ENCODE data around the gene STX1B. TPM values are rescaled to one million over a fixed set of nuclear protein-coding genes. Genes with fewer than 3 reads are reported as not detected.
A peak's percentile ranks its signal among the peaks of the same experiment; 100 is the strongest.

STX1B gene
- polyA plus RNA-seq, 1 experiment, result 4.2 TPM

DNA sequence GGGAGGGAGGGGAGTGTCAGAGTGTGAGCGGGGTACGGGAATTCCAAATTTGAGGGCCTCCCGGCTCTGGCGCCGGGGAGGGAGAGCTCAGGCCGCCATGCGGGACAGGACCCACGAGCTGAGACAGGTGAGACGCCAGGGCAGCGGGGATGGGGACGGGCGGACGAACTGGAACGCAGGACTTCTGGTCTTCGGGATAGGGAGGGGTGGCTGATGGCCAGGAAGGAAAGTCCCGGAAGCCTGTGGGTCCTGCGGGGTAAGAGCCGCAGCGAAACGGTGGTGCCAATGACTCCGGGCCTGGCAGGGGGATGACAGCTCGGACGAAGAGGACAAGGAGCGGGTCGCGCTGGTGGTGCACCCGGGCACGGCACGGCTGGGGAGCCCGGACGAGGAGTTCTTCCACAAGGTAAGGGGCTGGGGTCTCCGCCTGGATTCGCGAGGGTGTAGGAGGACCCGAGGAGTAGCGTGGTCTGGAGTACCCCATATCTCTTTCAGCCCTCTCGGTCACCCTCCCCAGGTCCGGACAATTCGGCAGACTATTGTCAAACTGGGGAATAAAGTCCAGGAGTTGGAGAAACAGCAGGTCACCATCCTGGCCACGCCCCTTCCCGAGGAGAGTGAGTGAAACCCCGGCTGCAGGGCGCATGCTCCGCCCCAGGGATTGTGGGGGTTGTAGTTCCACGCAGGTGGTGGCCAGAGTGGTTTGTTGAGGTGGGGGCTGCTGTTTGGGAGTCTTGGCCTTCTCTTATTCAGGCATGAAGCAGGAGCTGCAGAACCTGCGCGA, 23.5 kb upstream of the STX1B start:
- H3K4me3 ChIP-seq (ENCODE audit: low read depth, low read length), result peak overlapping the region; percentile 100
- TF ChIP-seq, protein P1, sequence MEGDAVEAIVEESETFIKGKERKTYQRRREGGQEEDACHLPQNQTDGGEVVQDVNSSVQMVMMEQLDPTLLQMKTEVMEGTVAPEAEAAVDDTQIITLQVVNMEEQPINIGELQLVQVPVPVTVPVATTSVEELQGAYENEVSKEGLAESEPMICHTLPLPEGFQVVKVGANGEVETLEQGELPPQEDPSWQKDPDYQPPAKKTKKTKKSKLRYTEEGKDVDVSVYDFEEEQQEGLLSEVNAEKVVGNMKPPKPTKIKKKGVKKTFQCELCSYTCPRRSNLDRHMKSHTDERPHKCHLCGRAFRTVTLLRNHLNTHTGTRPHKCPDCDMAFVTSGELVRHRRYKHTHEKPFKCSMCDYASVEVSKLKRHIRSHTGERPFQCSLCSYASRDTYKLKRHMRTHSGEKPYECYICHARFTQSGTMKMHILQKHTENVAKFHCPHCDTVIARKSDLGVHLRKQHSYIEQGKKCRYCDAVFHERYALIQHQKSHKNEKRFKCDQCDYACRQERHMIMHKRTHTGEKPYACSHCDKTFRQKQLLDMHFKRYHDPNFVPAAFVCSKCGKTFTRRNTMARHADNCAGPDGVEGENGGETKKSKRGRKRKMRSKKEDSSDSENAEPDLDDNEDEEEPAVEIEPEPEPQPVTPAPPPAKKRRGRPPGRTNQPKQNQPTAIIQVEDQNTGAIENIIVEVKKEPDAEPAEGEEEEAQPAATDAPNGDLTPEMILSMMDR (IDR thresholded peaks at IDR 0.05; ENCODE audit: low read depth, low read length), result no peak
- CTCF ChIA-PET, result no interaction called here
- H3K9me3 ChIP-seq (ENCODE audit: control insufficient read depth, insufficient read depth, low read length), result no peaks in the 10 kb centered on the region; the same call in 1 of the 2 replicates
- POLR2A ChIA-PET, result interaction anchor here (0.7 to 1.6 kb wide), 5 partner anchors 11 to 438 kb away, joined by 3 to 13 read pairs (median 3); partner anchors contain the start of genes ZNF646 and ZNF668
- no peaks in the 10 kb centered on the region for H3K27me3 ChIP-seq (ENCODE audit: control insufficient read depth, insufficient read depth, low read length)
- peak overlapping the region; percentile 57 for H3K27ac ChIP-seq (ENCODE audit: low read depth, low read length)
- DNase-seq (ENCODE audit: low read depth, low spot score), result peak; percentile 48

DNA sequence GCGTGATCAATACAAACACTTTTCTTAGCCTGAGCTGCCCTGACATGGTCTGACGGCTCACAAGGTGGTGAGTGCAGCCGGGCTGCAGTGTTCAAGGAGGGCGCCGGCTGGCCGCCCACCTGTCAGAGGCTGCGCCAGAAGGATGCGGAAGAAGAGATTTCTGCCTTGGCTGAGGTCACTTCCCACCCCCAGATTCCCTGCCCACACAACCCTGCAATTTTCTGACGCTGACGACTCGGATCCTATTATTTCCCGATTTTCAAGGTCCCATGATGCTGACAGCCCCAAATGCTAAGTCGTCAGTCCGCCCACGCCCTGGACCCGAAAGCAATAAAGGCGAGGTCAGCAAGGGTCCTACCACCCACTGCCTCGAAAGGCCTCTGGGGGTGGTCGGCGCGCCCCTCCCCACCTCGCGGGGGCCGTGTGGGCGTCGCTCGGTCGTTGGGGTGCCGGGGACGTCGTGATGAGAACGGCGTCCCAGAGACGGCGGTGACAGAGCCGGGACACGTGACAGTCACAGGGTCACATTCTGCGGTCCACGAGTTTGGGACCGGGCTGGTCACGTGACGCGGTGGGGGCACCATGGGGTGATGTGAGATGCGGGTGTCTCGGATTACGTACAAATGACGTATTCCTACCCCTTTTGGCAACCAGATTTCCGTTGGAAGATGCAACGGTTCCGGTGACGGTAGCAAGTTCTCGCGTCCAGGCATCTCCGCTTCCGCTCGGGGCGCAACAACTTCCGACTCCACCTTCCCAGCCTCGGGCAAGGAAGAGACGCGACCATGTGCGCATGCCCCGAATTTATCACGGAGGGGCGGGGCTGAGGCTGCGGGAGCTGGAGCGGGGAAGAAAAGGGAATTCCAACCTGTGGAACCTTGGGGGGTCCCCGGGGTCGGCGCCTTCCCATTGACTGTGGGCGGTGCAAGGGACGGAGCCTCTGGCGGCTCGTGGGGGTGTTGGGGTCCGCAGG, 22.6 kb upstream of the STX1B start, which contains the start of gene STX4:
TSS of gene STX4 (plus strand) at position 823 of the 973 bp plus-strand sequence. CDS start 248 bp downstream, outside the sequence.
- peak; percentile 94 for DNase-seq (ENCODE audit: low read depth, low spot score)
- H3K9me3 ChIP-seq (ENCODE audit: control insufficient read depth, insufficient read depth, low read length), result no peaks in the 10 kb centered on the region; the same call in 1 of the 2 replicates
- ChIA-PET CTCF (no interaction called here), POLR2A (interaction anchor here (0.7 to 1.6 kb wide), 5 partner anchors 12 to 439 kb away, joined by 3 to 13 read pairs (median 3); partner anchors contain the start of genes ZNF646 and ZNF668)
- H3K27ac ChIP-seq (ENCODE audit: low read depth, low read length), result peak within 1 kb of the TSS; percentile 96
- no peaks in the 10 kb centered on the region for H3K27me3 ChIP-seq (ENCODE audit: control insufficient read depth, insufficient read depth, low read length)
- H3K4me3 ChIP-seq (ENCODE audit: low read depth, low read length), result peak within 1 kb of the TSS; percentile 100
- TF ChIP-seq, protein P1 (IDR thresholded peaks at IDR 0.05; ENCODE audit: low read depth, low read length), result no peak

DNA sequence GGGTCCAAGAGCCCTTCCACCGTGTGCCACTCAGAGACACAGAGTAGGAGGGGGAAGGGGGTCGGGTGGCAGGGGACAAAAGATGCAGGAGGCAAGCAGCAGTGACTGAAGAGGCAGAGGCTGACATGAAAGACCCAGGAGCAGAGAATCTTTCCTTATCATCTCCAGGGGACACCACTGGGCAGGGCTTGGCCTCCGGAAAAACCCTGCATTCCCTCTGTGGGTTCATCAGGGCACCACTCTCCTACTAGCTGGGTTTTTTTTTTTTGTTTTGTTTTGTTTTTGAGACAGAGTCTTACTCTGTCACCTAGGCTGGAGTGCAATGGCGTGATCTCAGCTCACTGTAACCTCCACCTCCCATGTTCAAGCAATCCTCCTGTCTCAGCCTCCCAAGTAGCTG, 20.8 kb upstream of the STX1B start:
- CTCF ChIA-PET, result no interaction called here

DNA sequence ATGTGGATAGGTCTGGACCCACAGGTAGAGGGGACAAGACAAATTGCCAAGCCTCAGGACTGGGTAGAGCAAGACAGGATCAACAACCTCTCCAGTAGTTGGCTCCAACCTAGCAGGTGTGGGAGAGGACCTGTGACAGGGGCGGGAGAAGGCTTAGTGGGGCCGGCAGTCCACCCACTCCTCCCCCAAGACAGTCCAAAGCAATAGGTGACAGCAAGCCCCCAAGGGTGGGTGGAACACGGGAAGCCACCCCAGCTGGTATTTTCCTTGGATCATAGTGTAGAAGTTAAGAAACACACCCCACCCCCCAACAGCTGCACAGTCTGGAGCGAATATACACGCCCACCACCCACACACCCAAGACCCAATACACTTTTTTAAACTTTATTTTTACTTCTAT, 18.8 kb upstream of the STX1B start:
- TF ChIP-seq, protein P1 (IDR thresholded peaks at IDR 0.05; ENCODE audit: low read depth, low read length), result no peak
- H3K4me3 ChIP-seq (ENCODE audit: low read depth, low read length), result no peak overlapping the region
- H3K27ac ChIP-seq (ENCODE audit: low read depth, low read length), result no peak overlapping the region
- ChIA-PET CTCF (no interaction called here), POLR2A (no interaction called here)
- H3K9me3 ChIP-seq (ENCODE audit: control insufficient read depth, insufficient read depth, low read length), result no peaks in the 10 kb centered on the region; the same call in 1 of the 2 replicates
- no peaks in the 10 kb centered on the region for H3K27me3 ChIP-seq (ENCODE audit: control insufficient read depth, insufficient read depth, low read length)
- no peak for DNase-seq (ENCODE audit: low read depth, low spot score)

More for the DNA sequence above, 20.8 kb upstream of the STX1B start:
- no peak overlapping the region for H3K27ac ChIP-seq (ENCODE audit: low read depth, low read length)
- no peak overlapping the region for H3K4me3 ChIP-seq (ENCODE audit: low read depth, low read length)
- POLR2A ChIA-PET, result no interaction called here
- no peaks in the 10 kb centered on the region; the same call in 1 of the 2 replicates for H3K9me3 ChIP-seq (ENCODE audit: control insufficient read depth, insufficient read depth, low read length)
- H3K27me3 ChIP-seq (ENCODE audit: control insufficient read depth, insufficient read depth, low read length), result no peaks in the 10 kb centered on the region
- DNase-seq (ENCODE audit: low read depth, low spot score), result no peak
- TF ChIP-seq, protein P1 (IDR thresholded peaks at IDR 0.05; ENCODE audit: low read depth, low read length), result no peak
